ENCODE data around the gene UBXN7.
"Not testable (repeated sequence)": the region's sequence is repeated elsewhere in the genome, so short reads cannot be mapped to it uniquely, and the experiment has no call there.

Gene UBXN7

GRCh38 chr3:196315821-196316220, 116.4 kb downstream of the UBXN7 start:
- Histone ChIP-seq H3K9me3 (ENCODE audit: low read length) (no peaks in the 10 kb centered on the region), H3K27ac (ENCODE audit: low read depth, low read length, poor library complexity, severe bottlenecking) (no peak overlapping the region), H3K79me2 (ENCODE audit: insufficient read depth, low read length) (no peaks in the 10 kb centered on the region), H3K4me1 (ENCODE audit: insufficient read depth, low read length, severe bottlenecking) (no peaks in the 10 kb centered on the region), H3K4me2 (ENCODE audit: low read length) (no peak overlapping the region), H3K9ac (ENCODE audit: low read length) (no peak overlapping the region), H3K9me2 (ENCODE audit: low read depth, low read length) (no peaks in the 10 kb centered on the region), H3K4me3 (ENCODE audit: low read depth, low read length, poor library complexity, severe bottlenecking) (no peak overlapping the region), H4K20me1 (ENCODE audit: insufficient read depth, low read length) (no peaks in the 10 kb centered on the region), H3K27me3 (ENCODE audit: insufficient read depth, low read length) (no peaks in the 10 kb centered on the region), H3F3A (ENCODE audit: insufficient read depth, low read length) (peaks cover 6% of the 10 kb centered on the region; the same call in 1 of the 2 replicates), H2AFZ (ENCODE audit: low read length) (no peak overlapping the region), H3K36me3 (ENCODE audit: insufficient read depth, low read length) (no peaks in the 10 kb centered on the region)
- TF ChIP-seq CTCF (IDR thresholded peaks at IDR 0.05; ENCODE audit: low read length), result no peak
- TF ChIP-seq EZH2 (IDR thresholded peaks at IDR 0.05; ENCODE audit: borderline replicate concordance, low read length), result no peak

GRCh38 chr3:196314597-196314996, 117.6 kb downstream of the UBXN7 start:
- TF ChIP-seq EZH2 (IDR thresholded peaks at IDR 0.05; ENCODE audit: borderline replicate concordance, low read length), result no peak
- TF ChIP-seq CTCF (IDR thresholded peaks at IDR 0.05; ENCODE audit: low read length), result no peak
- Histone ChIP-seq H3K36me3 (ENCODE audit: insufficient read depth, low read length) (no peaks in the 10 kb centered on the region), H3K79me2 (ENCODE audit: insufficient read depth, low read length) (no peaks in the 10 kb centered on the region), H3K4me1 (ENCODE audit: insufficient read depth, low read length, severe bottlenecking) (no peaks in the 10 kb centered on the region), H3K4me3 (ENCODE audit: low read depth, low read length, poor library complexity, severe bottlenecking) (no peak overlapping the region), H3K9me2 (ENCODE audit: low read depth, low read length) (no peaks in the 10 kb centered on the region), H2AFZ (ENCODE audit: low read length) (no peak overlapping the region), H3K9ac (ENCODE audit: low read length) (no peak overlapping the region), H3K4me2 (ENCODE audit: low read length) (no peak overlapping the region), H4K20me1 (ENCODE audit: insufficient read depth, low read length) (no peaks in the 10 kb centered on the region), H3K27me3 (ENCODE audit: insufficient read depth, low read length) (no peaks in the 10 kb centered on the region), H3F3A (ENCODE audit: insufficient read depth, low read length) (peaks cover 6% of the 10 kb centered on the region; the same call in 1 of the 2 replicates), H3K27ac (ENCODE audit: low read depth, low read length, poor library complexity, severe bottlenecking) (no peak overlapping the region), H3K9me3 (ENCODE audit: low read length) (no peaks in the 10 kb centered on the region)

GRCh38 chr3:196314086-196314485, 118.1 kb downstream of the UBXN7 start:
- not testable (repeated sequence) for H3K9me3 ChIP-seq (ENCODE audit: low read length); H3K79me2 ChIP-seq (ENCODE audit: insufficient read depth, low read length); H3K4me3 ChIP-seq (ENCODE audit: low read depth, low read length, poor library complexity, severe bottlenecking); H3K36me3 ChIP-seq (ENCODE audit: insufficient read depth, low read length); H3K9me2 ChIP-seq (ENCODE audit: low read depth, low read length); H3K27me3 ChIP-seq (ENCODE audit: insufficient read depth, low read length); H3F3A ChIP-seq (ENCODE audit: insufficient read depth, low read length); H3K9ac ChIP-seq (ENCODE audit: low read length); H3K4me2 ChIP-seq (ENCODE audit: low read length); H3K27ac ChIP-seq (ENCODE audit: low read depth, low read length, poor library complexity, severe bottlenecking); H2AFZ ChIP-seq (ENCODE audit: low read length); H3K4me1 ChIP-seq (ENCODE audit: insufficient read depth, low read length, severe bottlenecking); H4K20me1 ChIP-seq (ENCODE audit: insufficient read depth, low read length)

GRCh38 chr3:196302960-196303359, 129.3 kb downstream of the UBXN7 start:
- H3K27ac ChIP-seq (ENCODE audit: low read depth, low read length, poor library complexity, severe bottlenecking); H3F3A ChIP-seq (ENCODE audit: insufficient read depth, low read length); H3K9me3 ChIP-seq (ENCODE audit: low read length); H3K27me3 ChIP-seq (ENCODE audit: insufficient read depth, low read length); H3K36me3 ChIP-seq (ENCODE audit: insufficient read depth, low read length); H2AFZ ChIP-seq (ENCODE audit: low read length); H3K4me2 ChIP-seq (ENCODE audit: low read length); H3K9me2 ChIP-seq (ENCODE audit: low read depth, low read length); H3K4me3 ChIP-seq (ENCODE audit: low read depth, low read length, poor library complexity, severe bottlenecking); H3K79me2 ChIP-seq (ENCODE audit: insufficient read depth, low read length); H3K4me1 ChIP-seq (ENCODE audit: insufficient read depth, low read length, severe bottlenecking); H4K20me1 ChIP-seq (ENCODE audit: insufficient read depth, low read length); H3K9ac ChIP-seq (ENCODE audit: low read length): not testable (repeated sequence)

GRCh38 chr3:196302551-196302950, 129.7 kb downstream of the UBXN7 start:
- not testable (repeated sequence) for H3K4me2 ChIP-seq (ENCODE audit: low read length); H3K79me2 ChIP-seq (ENCODE audit: insufficient read depth, low read length); H3K9ac ChIP-seq (ENCODE audit: low read length); H3K4me1 ChIP-seq (ENCODE audit: insufficient read depth, low read length, severe bottlenecking); H3K9me2 ChIP-seq (ENCODE audit: low read depth, low read length); H3K4me3 ChIP-seq (ENCODE audit: low read depth, low read length, poor library complexity, severe bottlenecking); H3K36me3 ChIP-seq (ENCODE audit: insufficient read depth, low read length); H3K9me3 ChIP-seq (ENCODE audit: low read length); H3K27ac ChIP-seq (ENCODE audit: low read depth, low read length, poor library complexity, severe bottlenecking); H3F3A ChIP-seq (ENCODE audit: insufficient read depth, low read length); H4K20me1 ChIP-seq (ENCODE audit: insufficient read depth, low read length); H2AFZ ChIP-seq (ENCODE audit: low read length); H3K27me3 ChIP-seq (ENCODE audit: insufficient read depth, low read length)
